ENCODE data around the gene CDC42SE2.

Gene CDC42SE2

GRCh38 chr5:131263648-131264450, at the start of gene CDC42SE2:
TSS of gene CDC42SE2 (plus strand) at chr5:131264053. CDS start at chr5:131359494, 95,441 bp downstream.
- peak; percentile 63 for DNase-seq

DNA sequence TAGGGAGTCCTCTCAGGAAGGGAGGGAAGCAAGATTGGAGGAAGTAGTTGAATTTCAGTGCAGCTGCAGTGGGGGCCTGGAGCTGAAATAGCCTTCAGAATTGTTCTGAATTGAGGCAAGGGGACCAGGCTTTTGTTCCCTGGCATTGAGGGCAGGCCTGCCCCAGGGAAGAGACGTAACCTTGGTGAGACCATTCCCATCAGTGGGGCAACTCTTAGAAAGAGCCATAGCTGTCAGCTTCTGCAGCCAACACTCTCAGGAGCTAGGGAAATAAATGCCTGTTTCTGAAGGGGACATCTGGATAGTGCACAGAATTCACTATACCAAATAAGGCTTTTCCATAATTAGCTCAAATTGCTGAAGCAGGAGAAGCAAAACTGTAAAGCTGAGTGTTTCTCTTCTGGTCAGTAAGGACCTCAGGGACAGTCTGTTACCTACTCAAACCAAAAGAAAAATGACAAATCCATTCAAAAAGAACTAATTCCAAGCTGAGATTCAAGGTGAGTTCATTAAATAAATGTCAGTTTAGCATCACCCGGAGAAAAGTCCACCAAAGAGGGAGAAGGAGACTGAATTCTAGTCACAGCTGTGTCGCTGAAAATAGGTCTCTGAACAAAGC, 49.1 kb upstream of the CDC42SE2 start:
- DNase-seq: no peak

DNA sequence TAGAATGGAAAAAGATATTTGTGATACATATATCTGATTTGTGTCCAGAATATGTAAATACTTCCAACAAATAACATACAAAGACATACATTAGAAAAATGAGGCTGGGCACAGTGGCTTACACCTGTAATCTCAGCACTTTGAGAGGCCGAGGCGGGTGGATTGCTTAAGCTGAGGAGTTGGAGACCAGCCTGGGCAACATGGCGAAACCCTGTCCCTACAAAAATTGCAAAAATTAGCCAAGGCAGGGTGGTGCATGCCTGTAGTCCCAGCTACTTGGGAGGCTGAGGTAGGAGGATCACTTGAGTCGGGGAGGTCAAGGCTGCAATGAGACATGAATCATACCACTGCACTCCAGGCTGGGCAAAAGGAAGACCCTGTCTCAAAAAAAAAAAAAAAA, 46.1 kb upstream of the CDC42SE2 start:
- no peak for DNase-seq

DNA sequence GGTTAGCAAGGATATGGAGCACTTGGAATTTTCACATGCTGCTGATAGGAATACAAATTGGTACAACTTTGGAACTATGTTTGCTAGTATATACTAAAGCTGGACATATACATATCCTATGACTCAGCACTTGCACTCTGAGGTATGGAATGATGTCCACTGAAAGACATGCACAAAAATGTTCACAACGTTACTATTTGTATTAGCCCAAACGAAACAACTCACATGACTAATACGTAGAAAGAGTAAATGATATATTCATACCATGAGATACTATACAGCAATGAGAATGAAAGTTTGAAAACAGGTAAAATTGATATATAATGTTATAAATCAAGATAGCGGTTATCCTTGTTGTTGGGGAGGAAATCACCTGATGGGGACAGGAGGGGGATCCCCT, 45.5 kb upstream of the CDC42SE2 start:
- no peak for DNase-seq

DNA sequence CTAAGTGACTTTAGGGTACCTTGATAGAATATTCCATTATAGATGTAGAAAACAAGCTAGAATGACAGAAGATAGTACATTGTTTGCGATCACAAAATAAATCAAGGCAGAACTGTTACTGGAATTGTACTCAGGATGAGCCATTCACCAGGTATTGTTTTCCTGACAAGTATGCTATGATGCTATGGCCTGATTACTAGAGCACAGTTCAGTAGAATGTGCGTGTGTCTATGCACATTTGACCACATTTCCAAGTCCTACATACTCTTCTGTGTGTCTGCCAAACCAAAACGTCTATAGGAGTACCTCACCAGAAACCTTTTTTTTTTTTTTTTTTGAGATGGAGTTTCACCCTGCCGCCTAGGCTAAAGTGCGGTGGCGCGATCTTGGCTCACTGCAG, 43.3 kb upstream of the CDC42SE2 start:
- DNase-seq: no peak

- no peak for DNase-seq
Observed at GRCh38 chr5:131221008-131221703, 42.7 kb upstream of the CDC42SE2 start.

DNA sequence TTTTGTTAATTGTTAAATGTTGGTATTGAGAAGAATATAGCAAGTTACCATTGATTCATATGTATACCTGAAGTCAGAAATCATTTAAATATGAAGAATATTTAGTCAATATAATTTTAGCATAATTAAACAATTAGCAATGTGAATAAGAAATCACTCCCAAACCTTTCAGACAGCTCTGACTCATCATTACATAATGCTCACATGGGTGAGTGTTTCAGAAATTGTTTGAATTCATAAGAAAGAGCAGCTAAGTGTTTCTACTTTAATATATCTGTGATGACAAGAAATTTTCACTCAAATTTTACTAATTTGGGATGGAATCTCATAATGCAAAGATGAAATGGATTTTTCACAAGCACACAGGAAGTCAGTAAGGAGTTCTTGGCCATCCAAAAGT, 42.0 kb upstream of the CDC42SE2 start:
- no peak for DNase-seq

GRCh38 chr5:131222731-131223130, 41.1 kb upstream of the CDC42SE2 start:
- DNase-seq: no peak

GRCh38 chr5:131223751-131224386, 40.0 kb upstream of the CDC42SE2 start:
- DNase-seq: no peak

DNA sequence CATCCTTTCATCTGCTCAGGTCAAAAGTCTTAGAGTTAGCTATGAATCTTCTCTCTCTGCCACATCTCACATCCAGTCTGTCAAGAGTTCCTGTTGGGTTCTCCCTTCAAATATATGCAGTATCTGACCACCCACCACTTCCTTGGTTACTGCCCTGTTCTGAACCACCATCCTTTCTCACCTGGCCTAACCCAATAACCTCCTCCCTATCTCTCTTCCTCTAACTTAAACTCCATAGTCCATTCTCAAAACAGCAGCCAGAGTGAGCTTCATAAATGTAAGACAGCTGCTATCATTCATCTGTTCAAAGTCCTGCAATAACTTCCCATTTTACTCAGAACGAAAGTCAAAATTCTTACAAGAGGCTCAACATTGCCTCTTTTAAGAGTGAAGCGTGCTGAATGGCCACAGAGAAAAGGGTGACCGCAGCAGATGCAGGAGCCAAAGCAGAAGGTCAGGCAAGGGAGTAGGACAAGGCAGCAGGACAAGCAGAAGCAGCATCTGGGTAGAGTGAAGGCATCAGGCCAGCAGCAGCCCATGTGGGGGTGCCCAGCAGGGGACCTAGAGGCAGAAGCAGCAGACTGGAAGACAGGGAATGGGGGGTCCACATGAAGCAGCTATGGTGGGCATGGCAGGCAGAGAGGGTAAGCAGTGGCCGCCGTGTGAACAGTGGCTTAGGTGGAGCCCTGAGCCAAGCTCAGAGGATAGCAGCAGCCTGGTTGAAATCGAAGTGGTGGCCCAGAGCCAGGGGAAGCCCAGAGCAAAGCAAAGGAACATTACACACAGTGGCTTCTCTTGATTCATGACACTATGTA, 39.3 kb upstream of the CDC42SE2 start:
- DNase-seq: no peak

GRCh38 chr5:131225282-131225974, 38.4 kb upstream of the CDC42SE2 start:
- DNase-seq: no peak

DNA sequence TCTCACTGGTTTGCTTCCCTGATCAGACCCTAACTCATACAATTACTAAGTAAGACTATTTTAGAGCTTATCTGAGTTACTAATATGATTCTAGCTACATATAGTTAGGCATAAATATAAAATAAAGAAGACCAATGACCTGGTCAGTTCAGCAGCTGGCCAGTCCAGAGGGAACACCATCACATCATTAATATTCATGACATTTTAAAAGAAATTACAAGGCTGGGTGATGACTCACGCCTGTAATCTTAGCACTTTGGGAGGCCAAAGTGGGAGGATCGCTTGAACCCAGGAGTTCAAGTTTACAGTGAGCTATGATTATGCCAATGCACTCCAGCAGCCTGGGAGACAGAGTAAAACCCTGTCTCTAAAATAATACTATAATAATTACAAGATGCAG, 37.0 kb upstream of the CDC42SE2 start:
- DNase-seq: no peak

DNA sequence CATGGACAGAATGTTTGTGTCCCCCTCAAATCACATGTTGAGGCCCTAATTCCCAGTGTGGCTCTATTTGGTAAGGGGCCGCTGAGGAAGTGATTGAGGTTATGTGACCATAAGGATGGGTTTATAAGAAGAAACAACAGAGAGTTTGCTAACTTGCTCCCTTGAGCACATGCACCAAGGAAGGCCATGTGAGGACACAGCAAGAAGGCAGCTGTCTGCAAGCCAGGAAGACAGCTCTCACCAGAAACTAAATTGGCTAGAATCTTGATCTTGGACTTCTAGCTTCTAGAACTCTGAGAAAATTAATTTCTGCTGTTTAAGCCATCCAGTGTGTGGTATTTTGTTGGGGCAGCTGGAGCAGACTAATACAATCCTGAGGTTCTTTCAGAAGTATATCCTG, 35.2 kb upstream of the CDC42SE2 start:
- DNase-seq: no peak

DNA sequence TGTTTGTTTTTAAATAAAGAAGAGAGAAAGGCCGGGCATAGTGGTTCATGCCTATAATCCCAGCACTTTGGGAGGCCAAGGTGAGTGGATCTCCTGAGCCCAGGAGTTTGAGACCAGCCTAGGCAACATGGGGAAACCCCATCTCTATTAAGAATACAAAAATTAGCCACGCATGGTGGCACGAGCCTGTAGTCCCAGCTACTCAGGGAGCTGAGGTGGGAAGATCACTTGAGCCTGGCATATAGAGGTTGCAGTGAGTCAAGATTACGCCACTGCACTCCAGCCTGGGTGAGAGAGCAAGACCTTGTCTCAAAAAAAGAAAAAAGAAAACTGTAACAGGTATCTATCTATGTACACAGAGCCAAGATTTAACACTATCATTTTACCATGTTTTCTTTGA, 34.2 kb upstream of the CDC42SE2 start:
- no peak for DNase-seq

DNA sequence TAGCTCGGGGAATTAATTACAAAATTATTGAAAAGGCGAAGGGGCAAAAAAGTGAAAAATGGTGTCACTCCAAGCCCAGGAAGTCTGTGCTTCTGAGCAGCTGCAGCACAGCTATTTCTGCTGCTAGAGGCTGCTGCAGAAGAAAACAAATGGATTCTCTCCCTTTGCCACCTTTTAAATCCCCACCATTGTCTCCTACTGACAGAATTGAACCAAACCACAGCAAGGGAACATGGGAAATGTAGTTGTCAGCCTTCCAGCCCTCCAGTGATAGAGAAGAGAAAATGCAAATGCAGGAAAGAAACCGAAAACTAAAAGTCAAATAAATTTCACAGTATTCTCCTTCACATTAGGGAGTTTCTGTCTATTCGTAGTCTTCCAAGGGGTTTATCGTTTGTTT, 33.4 kb upstream of the CDC42SE2 start:
- DNase-seq: no peak

DNA sequence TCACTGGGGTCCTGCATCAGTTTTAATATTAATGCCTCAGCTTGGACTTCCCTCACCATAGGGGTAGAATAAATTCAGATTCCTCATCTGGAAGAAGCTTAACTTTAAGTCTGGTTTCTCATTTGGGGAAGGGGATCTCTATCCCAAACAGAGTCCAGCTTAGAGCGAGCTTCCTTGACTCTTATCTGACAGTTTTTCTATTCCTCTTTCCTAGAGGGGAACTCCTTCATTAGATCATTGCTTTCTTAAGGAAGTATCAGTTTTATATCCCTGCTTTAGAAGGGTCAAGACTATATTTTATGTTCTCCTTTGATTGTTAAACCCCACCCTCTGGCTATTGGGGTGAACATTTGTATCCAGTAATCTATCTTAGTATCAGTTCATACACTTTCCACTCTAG, 24.2 kb upstream of the CDC42SE2 start:
- no peak for DNase-seq

DNA sequence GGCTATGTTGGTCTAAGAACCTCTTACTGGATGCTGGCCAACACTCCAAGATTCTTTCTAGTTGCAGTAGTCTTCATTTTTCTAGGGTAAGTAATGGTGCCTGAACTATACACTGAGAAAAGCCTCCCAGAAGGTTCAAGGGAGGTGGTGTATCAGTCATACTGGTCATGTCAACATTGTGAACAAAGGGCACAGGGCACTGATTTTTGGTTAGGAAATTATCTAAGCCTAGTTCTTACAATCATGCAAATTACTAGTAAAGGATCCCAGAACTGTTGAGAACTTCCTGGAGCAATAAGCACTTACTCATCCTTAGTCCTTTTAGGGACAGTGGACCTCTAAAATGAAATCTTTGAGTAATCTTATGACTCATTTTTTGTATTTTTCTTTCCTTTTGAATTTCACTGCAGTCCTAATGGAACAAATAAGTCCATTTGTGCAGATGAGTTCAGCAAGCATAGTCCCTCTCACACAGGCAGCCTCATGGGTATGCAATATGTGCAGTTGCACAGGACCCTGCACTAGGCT, 21.1 kb upstream of the CDC42SE2 start:
- DNase-seq: no peak

DNA sequence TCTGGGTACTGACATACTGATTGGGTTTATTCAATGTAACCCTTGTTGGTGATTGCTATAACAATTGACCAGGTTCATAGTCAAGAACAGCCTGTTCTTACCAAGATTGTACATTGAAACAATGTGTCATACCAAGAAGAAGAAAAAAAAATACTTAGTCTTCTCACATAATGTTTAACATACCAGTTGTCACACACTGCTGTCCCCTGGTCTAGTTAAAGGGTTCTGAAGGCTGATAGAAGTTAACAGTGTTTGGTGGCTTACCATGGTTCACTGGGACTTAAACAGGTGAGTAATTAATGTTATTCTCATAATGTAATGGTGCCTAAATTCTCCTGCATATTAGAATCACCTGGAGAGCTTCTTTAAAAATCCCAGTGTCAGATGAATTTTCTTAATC, 18.5 kb upstream of the CDC42SE2 start:
- DNase-seq: no peak

GRCh38 chr5:131245948-131246347, 17.9 kb upstream of the CDC42SE2 start:
- no peak for DNase-seq

DNA sequence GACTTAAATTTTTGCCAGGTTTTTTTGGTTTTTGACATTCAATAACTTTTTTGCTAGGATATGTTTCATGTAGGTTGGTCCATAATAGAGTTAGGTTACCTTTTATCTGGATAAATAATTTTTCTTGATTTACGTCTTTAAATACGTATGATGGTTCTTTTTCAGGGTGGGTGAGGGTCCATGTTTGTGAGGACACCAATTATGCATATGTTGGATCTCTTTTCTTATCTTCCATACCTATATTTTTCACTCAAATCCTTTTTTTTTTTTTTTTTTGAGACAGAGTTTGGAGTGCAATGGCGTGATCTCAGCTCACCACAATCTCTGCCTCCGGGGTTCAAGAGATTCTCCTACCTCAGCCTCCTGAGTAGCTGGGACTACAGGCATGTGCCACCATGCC, 17.3 kb upstream of the CDC42SE2 start:
- DNase-seq: no peak

- no peak for DNase-seq
Observed at GRCh38 chr5:131250751-131251475, 12.9 kb upstream of the CDC42SE2 start.

All from NCI-H1105 treated with DMSO at 0.1 percent for 48 hours (cell line).